MM.1S (cell line): ENCODE results near the gene KARS1.
"Not testable (repeated sequence)": the region's sequence is repeated elsewhere in the genome, so short reads cannot be mapped to it uniquely, and the experiment has no call there.

ENCODE experiments used
- DNase-seq: peaks from one replicate; pipeline ENCODE4 v3.0.0-alpha.2; 2015
- H2AFZ ChIP-seq: fragments of 300-600 bp; sonication (generic); 2 replicates; pipeline ENCODE4 v1.6.0; 2016; ENCODE audit warnings: antibody characterized with exemption, low read length
- H3F3A ChIP-seq: fragments of 300-600 bp; sonication (generic); 2 replicates; pipeline ENCODE4 v1.6.1; 2016; ENCODE audit warnings: mild to moderate bottlenecking, antibody characterized with exemption, low read length, moderate library complexity, mixed read lengths; ENCODE audit not compliant: insufficient read depth
- H3K27ac ChIP-seq: fragments of 300-600 bp; sonication (generic); 2 replicates; pipeline ENCODE4 v1.5.1; 2016; ENCODE audit warnings: mild to moderate bottlenecking, low read length
- H3K27me3 ChIP-seq: fragments of 300-600 bp; sonication (generic); replicated peaks from 2 replicates; pipeline ENCODE4 v1.6.0; 2016; ENCODE audit warnings: low read length; ENCODE audit not compliant: insufficient read depth
- H3K36me3 ChIP-seq: fragments of 300-600 bp; sonication (generic); replicated peaks from 2 replicates; pipeline ENCODE4 v1.6.1; 2016; ENCODE audit warnings: mild to moderate bottlenecking, low read length, mixed read lengths; ENCODE audit not compliant: insufficient read depth
- H3K4me1 ChIP-seq: fragments of 300-600 bp; sonication (generic); 2 replicates; pipeline ENCODE4 v1.6.1; 2016; ENCODE audit warnings: low read length, mixed read lengths
- H3K4me2 ChIP-seq: fragments of 300-600 bp; sonication (generic); 2 replicates; pipeline ENCODE4 v1.6.0; 2016; ENCODE audit warnings: low read depth, low read length
- H3K4me3 ChIP-seq: fragments of 300-600 bp; sonication (generic); 2 replicates; pipeline ENCODE4 v1.5.1; 2016; ENCODE audit warnings: low read length, mixed read lengths
- H3K79me2 ChIP-seq: fragments of 300-600 bp; sonication (generic); 2 replicates; pipeline ENCODE4 v1.6.1; 2016; ENCODE audit warnings: mixed run types, low read length, mixed read lengths
- H3K9ac ChIP-seq: fragments of 300-600 bp; sonication (generic); 2 replicates; pipeline ENCODE4 v1.6.1; 2016; ENCODE audit warnings: low read length, mixed read lengths
- H3K9me2 ChIP-seq: fragments of 300-600 bp; sonication (generic); replicated peaks from 2 replicates; pipeline ENCODE4 v1.6.1; 2016; ENCODE audit warnings: mild to moderate bottlenecking, low read length, mixed read lengths; ENCODE audit not compliant: insufficient read depth
- H3K9me3 ChIP-seq: fragments of 300-600 bp; sonication (generic); replicated peaks from 2 replicates; pipeline ENCODE4 v1.6.1; 2016; ENCODE audit warnings: mild to moderate bottlenecking, low read length, mixed read lengths; ENCODE audit not compliant: insufficient read depth
- H4K20me1 ChIP-seq: fragments of 300-600 bp; sonication (generic); 2 replicates; pipeline ENCODE4 v1.6.1; 2016; ENCODE audit warnings: mild to moderate bottlenecking, low read length, moderate library complexity, mixed read lengths; ENCODE audit not compliant: insufficient read depth
- CTCF ChIP-seq: fragments of 300-600 bp; sonication (generic); IDR thresholded peaks from 2 replicates; pipeline ENCODE4 v1.5.1; 2016; ENCODE audit warnings: antibody characterized with exemption, low read length, mixed read lengths
- EZH2 ChIP-seq: fragments of 300-600 bp; sonication (generic); optimal IDR thresholded peaks from 2 replicates; pipeline ENCODE3; 2017; ENCODE audit warnings: low read depth, mild to moderate bottlenecking, antibody characterized with exemption, low read length, mixed read lengths
- EZH2phosphoT487 ChIP-seq: fragments of 300-600 bp; sonication (generic); IDR thresholded peaks from 2 replicates; pipeline ENCODE4 v1.6.1; 2018; ENCODE audit warnings: antibody characterized with exemption, low read length

KARS1 gene

DNA sequence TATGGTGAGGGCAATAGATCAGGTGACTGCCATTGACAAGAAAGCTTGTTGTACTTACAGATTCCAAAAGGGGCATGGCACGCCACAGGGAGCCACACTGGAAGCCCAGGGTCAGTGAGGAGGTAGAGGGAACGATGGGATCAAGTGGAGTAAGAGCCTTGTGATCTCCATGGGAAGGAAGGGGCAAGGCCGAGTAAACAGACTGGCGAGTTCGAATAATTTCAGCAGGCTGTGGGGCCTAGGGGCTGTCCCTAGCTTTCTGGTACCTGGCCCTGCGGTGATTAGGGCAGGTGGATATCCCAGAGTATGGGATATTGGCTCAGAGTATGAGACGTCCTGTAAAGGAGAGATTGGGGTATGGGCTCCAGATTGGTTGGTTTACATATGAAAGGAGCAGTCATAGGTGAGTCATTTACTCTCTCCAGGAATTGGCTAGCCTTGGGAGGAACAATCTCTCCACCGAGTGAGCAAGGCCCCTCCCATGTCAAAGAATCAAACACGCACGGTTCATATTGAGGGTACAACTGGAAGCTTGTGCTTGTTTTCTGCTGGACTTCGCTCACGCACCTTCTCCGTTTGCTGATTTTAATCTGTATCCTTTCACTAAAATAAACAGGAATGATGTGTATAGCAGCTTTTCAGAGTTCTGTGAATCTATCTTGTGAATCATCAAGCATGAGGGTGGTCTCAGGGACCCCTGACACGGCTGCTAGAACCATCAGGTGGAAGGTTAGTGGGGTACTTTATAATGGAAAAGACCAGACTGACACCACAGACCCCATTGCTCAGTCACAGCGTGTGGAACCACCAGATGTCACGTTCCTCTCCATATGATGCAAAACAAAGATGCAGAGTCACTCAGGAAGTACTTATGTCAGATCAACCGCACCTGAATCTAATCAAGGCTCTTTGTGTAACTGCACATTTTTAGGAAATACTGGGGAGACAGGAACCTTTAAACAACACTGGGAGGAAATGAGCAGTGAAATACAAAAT lies 53.3 kb downstream of the KARS1 start:
- no peaks in the 10 kb centered on the region for H3K4me1 ChIP-seq
- H3K27me3 ChIP-seq: no peaks in the 10 kb centered on the region
- H4K20me1 ChIP-seq: no peaks in the 10 kb centered on the region
- H3K9me2 ChIP-seq: no peaks in the 10 kb centered on the region
- no peak overlapping the region for H3K4me2 ChIP-seq
- H3K27ac ChIP-seq: no peak overlapping the region
- H3K79me2 ChIP-seq: no peaks in the 10 kb centered on the region
- H3K9ac ChIP-seq: no peak overlapping the region
- H3K36me3 ChIP-seq: no peaks in the 10 kb centered on the region
- no peaks in the 10 kb centered on the region for H3F3A ChIP-seq
- H3K9me3 ChIP-seq: no peaks in the 10 kb centered on the region
- H2AFZ ChIP-seq: no peak overlapping the region
- no peak overlapping the region for H3K4me3 ChIP-seq
- no peak for DNase-seq
- TF ChIP-seq EZH2 (no peak), EZH2phosphoT487 (no peak), CTCF (no peak)

DNA sequence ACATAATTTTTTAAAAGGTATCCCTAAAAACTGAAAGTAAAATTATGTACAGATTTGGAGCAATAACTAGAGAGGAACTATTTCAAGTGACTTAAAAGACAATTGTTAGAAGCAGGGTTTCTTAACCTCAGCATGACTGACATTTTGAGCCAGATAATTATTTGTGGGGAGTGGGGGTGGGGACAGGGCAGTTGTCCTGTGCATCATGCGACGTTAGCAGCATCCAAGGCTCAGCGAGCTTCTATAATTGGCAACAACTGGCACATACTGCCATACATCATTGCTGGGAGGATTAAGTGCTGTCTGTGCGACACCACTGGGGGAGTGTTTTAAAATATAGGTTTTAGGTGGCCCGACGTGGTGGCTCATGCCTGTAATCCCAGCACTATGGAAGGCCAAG lies 54.2 kb downstream of the KARS1 start:
- H3K9me2 ChIP-seq: no peaks in the 10 kb centered on the region
- no peak overlapping the region for H3K9ac ChIP-seq
- no peaks in the 10 kb centered on the region for H3K27me3 ChIP-seq
- no peaks in the 10 kb centered on the region for H4K20me1 ChIP-seq
- H3K4me3 ChIP-seq: no peak overlapping the region
- H3K4me2 ChIP-seq: no peak overlapping the region
- no peak overlapping the region for H3K27ac ChIP-seq
- DNase-seq: no peak
- no peaks in the 10 kb centered on the region for H3K4me1 ChIP-seq
- no peak overlapping the region for H2AFZ ChIP-seq
- no peaks in the 10 kb centered on the region for H3K79me2 ChIP-seq
- TF ChIP-seq CTCF: no peak
- TF ChIP-seq EZH2phosphoT487: no peak
- TF ChIP-seq EZH2: no peak
- no peaks in the 10 kb centered on the region for H3F3A ChIP-seq
- H3K36me3 ChIP-seq: no peaks in the 10 kb centered on the region
- no peaks in the 10 kb centered on the region for H3K9me3 ChIP-seq

DNA sequence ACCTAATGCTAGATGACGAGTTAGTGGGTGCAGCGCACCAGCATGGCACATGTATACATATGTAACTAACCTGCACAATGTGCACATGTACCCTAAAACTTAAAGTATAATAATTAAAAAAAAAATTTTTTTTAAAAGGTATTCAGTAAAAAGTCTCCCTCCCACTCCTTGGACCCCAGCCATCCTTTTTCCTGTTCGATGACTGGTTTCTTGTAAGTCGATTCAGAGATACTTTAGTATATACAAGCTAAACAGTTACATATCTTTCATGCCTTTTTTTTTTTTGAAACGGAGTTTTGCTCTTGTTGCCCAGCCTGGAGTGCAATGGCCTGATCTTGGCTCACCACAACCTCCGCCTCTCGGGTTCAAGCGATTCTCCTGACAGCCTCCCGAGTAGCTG lies 55.5 kb downstream of the KARS1 start:
- H3K4me3 ChIP-seq, H3K36me3 ChIP-seq, H3K9me2 ChIP-seq, DNase-seq, H3F3A ChIP-seq, H4K20me1 ChIP-seq, H3K79me2 ChIP-seq, H3K27ac ChIP-seq, H2AFZ ChIP-seq, H3K9ac ChIP-seq, H3K4me2 ChIP-seq, H3K9me3 ChIP-seq, H3K4me1 ChIP-seq, H3K27me3 ChIP-seq: not testable (repeated sequence)
